ENCODE data around the gene TTC34. TPM values are rescaled to one million over a fixed set of nuclear protein-coding genes. Genes with fewer than 3 reads are reported as not detected.

TTC34 gene
- total and polyA plus RNA-seq, 2 of the 13 experiments (the other 11 are each of a cell fraction or from before 2014, with no cell fraction given): 0.07 to 0.11 TPM

DNA sequence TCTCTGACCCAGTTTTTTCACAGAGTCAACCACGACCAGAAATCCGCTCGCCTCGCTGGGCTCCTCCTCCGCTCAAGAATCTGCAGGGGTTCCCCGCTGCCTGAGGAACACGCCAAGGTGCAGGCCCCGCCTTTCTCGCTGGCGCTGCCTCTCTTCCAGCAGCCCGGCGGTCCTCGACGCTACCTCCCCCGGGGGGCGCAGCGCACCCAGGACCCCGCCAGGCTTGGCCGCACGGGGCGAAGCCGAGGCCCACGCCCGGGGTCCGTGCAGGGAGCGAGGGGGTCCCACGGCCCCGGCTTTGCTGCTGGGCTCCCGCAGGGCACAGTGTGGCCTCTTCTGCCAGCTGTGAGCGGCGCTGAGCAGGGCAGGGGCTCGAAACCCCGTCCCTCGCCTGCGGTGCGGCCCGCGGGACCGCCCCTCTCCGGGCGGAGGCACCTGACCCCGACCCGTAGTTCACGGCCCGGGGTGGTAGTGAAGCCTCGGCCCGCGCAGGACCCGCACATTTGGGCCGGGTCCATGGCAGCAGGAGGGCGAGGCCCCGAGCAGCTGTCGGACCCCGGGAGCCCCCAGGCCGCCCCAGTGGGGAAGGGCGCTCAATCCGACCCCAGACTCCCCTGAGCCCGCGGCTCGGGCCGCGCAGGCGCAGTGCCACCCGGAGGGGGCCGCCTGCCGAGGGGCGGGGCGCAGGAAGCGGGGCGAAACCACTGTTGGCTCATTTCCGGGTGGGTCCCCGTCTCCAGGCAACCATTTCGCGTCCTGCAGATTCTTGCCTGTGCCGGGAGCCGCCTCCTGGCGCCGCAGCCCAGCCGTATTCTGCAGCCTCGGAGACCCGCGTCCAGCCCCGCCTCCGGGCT lies 158.7 kb downstream of the TTC34 start (continued):
- no peak for TF ChIP-seq JUN (CRISPR knock-in tag; IDR thresholded peaks at IDR 0.05)
- no peak for TF ChIP-seq NR1H2 (CRISPR knock-in tag; IDR thresholded peaks at IDR 0.05; ENCODE audit: borderline replicate concordance, low read depth)
- TF ChIP-seq ADNP (CRISPR knock-in tag; IDR thresholded peaks at IDR 0.05): no peak
- 0 out of 2 replicates have a peak, but pooled peaks have one; percentile 47 for TF ChIP-seq DNMT1 (CRISPR knock-in tag; IDR thresholded peaks at IDR 0.05)
- TF ChIP-seq, protein P1, sequence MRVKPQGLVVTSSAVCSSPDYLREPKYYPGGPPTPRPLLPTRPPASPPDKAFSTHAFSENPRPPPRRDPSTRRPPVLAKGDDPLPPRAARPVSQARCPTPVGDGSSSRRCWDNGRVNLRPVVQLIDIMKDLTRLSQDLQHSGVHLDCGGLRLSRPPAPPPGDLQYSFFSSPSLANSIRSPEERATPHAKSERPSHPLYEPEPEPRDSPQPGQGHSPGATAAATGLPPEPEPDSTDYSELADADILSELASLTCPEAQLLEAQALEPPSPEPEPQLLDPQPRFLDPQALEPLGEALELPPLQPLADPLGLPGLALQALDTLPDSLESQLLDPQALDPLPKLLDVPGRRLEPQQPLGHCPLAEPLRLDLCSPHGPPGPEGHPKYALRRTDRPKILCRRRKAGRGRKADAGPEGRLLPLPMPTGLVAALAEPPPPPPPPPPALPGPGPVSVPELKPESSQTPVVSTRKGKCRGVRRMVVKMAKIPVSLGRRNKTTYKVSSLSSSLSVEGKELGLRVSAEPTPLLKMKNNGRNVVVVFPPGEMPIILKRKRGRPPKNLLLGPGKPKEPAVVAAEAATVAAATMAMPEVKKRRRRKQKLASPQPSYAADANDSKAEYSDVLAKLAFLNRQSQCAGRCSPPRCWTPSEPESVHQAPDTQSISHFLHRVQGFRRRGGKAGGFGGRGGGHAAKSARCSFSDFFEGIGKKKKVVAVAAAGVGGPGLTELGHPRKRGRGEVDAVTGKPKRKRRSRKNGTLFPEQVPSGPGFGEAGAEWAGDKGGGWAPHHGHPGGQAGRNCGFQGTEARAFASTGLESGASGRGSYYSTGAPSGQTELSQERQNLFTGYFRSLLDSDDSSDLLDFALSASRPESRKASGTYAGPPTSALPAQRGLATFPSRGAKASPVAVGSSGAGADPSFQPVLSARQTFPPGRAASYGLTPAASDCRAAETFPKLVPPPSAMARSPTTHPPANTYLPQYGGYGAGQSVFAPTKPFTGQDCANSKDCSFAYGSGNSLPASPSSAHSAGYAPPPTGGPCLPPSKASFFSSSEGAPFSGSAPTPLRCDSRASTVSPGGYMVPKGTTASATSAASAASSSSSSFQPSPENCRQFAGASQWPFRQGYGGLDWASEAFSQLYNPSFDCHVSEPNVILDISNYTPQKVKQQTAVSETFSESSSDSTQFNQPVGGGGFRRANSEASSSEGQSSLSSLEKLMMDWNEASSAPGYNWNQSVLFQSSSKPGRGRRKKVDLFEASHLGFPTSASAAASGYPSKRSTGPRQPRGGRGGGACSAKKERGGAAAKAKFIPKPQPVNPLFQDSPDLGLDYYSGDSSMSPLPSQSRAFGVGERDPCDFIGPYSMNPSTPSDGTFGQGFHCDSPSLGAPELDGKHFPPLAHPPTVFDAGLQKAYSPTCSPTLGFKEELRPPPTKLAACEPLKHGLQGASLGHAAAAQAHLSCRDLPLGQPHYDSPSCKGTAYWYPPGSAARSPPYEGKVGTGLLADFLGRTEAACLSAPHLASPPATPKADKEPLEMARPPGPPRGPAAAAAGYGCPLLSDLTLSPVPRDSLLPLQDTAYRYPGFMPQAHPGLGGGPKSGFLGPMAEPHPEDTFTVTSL (CRISPR knock-in tag; IDR thresholded peaks at IDR 0.05; ENCODE audit: borderline replicate concordance): no peak; the same call in 1 of the 2 replicates
- peak; percentile 89 for TF ChIP-seq RFX3 (CRISPR knock-in tag; IDR thresholded peaks at IDR 0.05)
- no peak for TF ChIP-seq ZSCAN29 (CRISPR knock-in tag; conservative IDR thresholded peaks at IDR 0.05)
- TF ChIP-seq PRMT3 (CRISPR knock-in tag; IDR thresholded peaks at IDR 0.05; ENCODE audit: borderline replicate concordance, low read depth): no peak
- TF ChIP-seq ATF7-NPFF (CRISPR knock-in tag; IDR thresholded peaks at IDR 0.05; ENCODE audit: low read depth): no peak
- TF ChIP-seq, protein P2, sequence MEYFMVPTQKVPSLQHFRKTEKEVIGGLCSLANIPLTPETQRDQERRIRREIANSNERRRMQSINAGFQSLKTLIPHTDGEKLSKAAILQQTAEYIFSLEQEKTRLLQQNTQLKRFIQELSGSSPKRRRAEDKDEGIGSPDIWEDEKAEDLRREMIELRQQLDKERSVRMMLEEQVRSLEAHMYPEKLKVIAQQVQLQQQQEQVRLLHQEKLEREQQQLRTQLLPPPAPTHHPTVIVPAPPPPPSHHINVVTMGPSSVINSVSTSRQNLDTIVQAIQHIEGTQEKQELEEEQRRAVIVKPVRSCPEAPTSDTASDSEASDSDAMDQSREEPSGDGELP (IDR thresholded peaks at IDR 0.05; ENCODE audit: borderline replicate concordance, low read depth): no peak; the same call in 1 of the 2 replicates
- TF ChIP-seq SATB2 (CRISPR knock-in tag; IDR thresholded peaks at IDR 0.05): no peak
- no peak; the same call in 1 of the 2 replicates for TF ChIP-seq CEBPB (IDR thresholded peaks at IDR 0.05; ENCODE audit: borderline replicate concordance, low read depth, low read length)
- no peak for TF ChIP-seq CHD4 (IDR thresholded peaks at IDR 0.05; ENCODE audit: borderline replicate concordance, low read length)
- TF ChIP-seq ZNF775 (CRISPR knock-in tag; IDR thresholded peaks at IDR 0.05; ENCODE audit: borderline replicate concordance): no peak
- TF ChIP-seq ZNF496 (CRISPR knock-in tag; IDR thresholded peaks at IDR 0.05; ENCODE audit: insufficient replicate concordance): no peak
- no peak for TF ChIP-seq NR3C1 (CRISPR knock-in tag; IDR thresholded peaks at IDR 0.05)
- TF ChIP-seq RARG (CRISPR knock-in tag; IDR thresholded peaks at IDR 0.05; ENCODE audit: low read depth): no peak
- TF ChIP-seq SMAD1 (CRISPR knock-in tag; IDR thresholded peaks at IDR 0.05; ENCODE audit: borderline replicate concordance, low read depth): peak; percentile 60; the same call in 1 of the 2 replicates

Data from HepG2 (cell line).